HL-60/S4 treated with phorbol 12-myristate 13-acetate at 8.2 ng/mL for 4 days and 3 days (cell line): ENCODE measurements around the gene GPR75.

ENCODE experiments used
- in situ Hi-C: fragments of 300-500 bp; cut with MboI; formaldehyde crosslinking; loops from 2 replicates; pipeline ENCODE4 v1.15.0; 2022; ENCODE audit warnings: low sequenced_read_pairs

Gene GPR75

GRCh38 chr2:53811601-53812000, 48.2 kb downstream of the GPR75 start:
- in situ Hi-C loops, result no loop called here
